ENCODE results near the gene AHSP. TPM values are rescaled to one million over a fixed set of nuclear protein-coding genes. Genes with fewer than 3 reads are reported as not detected.

The AHSP gene
- total RNA-seq, 4 donors from 2014 or later = 4.7 TPM; not detected in 3

- no peak for TF ChIP-seq CTCF (IDR thresholded peaks at IDR 0.05; ENCODE audit: low read depth)
Measured at GRCh38 chr16:31572821-31573220, 45.1 kb downstream of the AHSP start.

- TF ChIP-seq CTCF (IDR thresholded peaks at IDR 0.05; ENCODE audit: low read depth) = no peak
Measured at GRCh38 chr16:31577411-31577810, 49.7 kb downstream of the AHSP start.

Other genes with a start within 250 kb of the AHSP start
- 100 to 1,000 TPM in 1 of 4 donors, 1 to 10 TPM in 3; 4.7 to 158 (median 7.3) TPM for gene ITGAX, start 172.7 kb upstream of the AHSP start, total RNA-seq
- under 1 TPM in 3 of 4 donors, not detected in 1; 0.22 to 0.68 (median 0.65) TPM for gene ITGAD, start 134.6 kb upstream of the AHSP start, total RNA-seq
- gene COX6A2, start 99.5 kb upstream of the AHSP start, total RNA-seq = not detected
- gene ZNF843, start 85.1 kb upstream of the AHSP start, total RNA-seq = 1 to 10 TPM in 3 of 4 donors, under 1 TPM in 1; 0.98 to 2.4 (median 1.3) TPM
- 1 to 10 TPM; 2.5 to 7.7 (median 4.4) TPM for gene ARMC5, start 68.4 kb upstream of the AHSP start, total RNA-seq
- 10 to 100 TPM; 12.6 to 35.0 (median 19.7) TPM for gene TGFB1I1, start 55.7 kb upstream of the AHSP start, total RNA-seq
- not detected for gene SLC5A2, start 44.8 kb upstream of the AHSP start, total RNA-seq
- 10 to 100 TPM; 20.2 to 49.2 (median 34.2) TPM for gene RUSF1, start 19.5 kb upstream of the AHSP start, total RNA-seq

Data from subcutaneous adipose tissue (tissue), 4 donors.